OCI-LY3 (cell line): ENCODE measurements around the gene MEP1B.
"Not testable (repeated sequence)": the region's sequence is repeated elsewhere in the genome, so short reads cannot be mapped to it uniquely, and the experiment has no call there.

ENCODE experiments used
- H2AFZ ChIP-seq: fragments of 200-600, 300-600 bp; shearing (Covaris generic); 2 replicates; pipeline ENCODE4 v1.6.0; 2014; ENCODE audit warnings: antibody characterized with exemption, low read depth, low read length
- H3K27ac ChIP-seq: fragments of 200-600, 300-600 bp; sonication (generic); 2 replicates; pipeline ENCODE4 v1.5.1; 2014; ENCODE audit warnings: mild to moderate bottlenecking, low read length, moderate library complexity, mixed read lengths
- H3K27me3 ChIP-seq: fragments of 200-600, 300-600 bp; sonication (generic); 2 replicates; pipeline ENCODE4 v1.6.1; 2014; ENCODE audit warnings: low read depth, low read length, mixed read lengths
- H3K36me3 ChIP-seq: fragments of 200-600, 300-600 bp; sonication (generic); replicated peaks from 2 replicates; pipeline ENCODE3; 2014; ENCODE audit warnings: low read depth, low read length, mixed read lengths
- H3K4me1 ChIP-seq: fragments of 300-600, 200-600 bp; sonication (generic); 2 replicates; pipeline ENCODE4 v1.6.1; 2014; ENCODE audit warnings: low read length, mixed read lengths
- H3K4me2 ChIP-seq: fragments of 200-600, 300-600 bp; sonication (generic); 2 replicates; pipeline ENCODE4 v1.6.1; 2014; ENCODE audit warnings: low read length, mixed read lengths
- H3K4me3 ChIP-seq: fragments of 300-600, 200-600 bp; sonication (generic); 2 replicates; pipeline ENCODE4 v1.5.1; 2014; ENCODE audit warnings: antibody characterized with exemption, mild to moderate bottlenecking, low read length, moderate library complexity
- H3K79me2 ChIP-seq: fragments of 300-600, 200-600 bp; shearing (Covaris generic); 2 replicates; pipeline ENCODE4 v1.6.1; 2014; ENCODE audit warnings: mild to moderate bottlenecking, low read length, mixed read lengths
- H3K9ac ChIP-seq: fragments of 300-600, 200-600 bp; shearing (Covaris generic); 2 replicates; pipeline ENCODE4 v1.6.0; 2014; ENCODE audit warnings: mild to moderate bottlenecking, low read length, moderate library complexity
- H3K9me3 ChIP-seq: fragments of 200-600, 300-600 bp; shearing (Covaris generic); 2 replicates; pipeline ENCODE4 v1.6.1; 2014; ENCODE audit warnings: low read length, mixed read lengths; ENCODE audit not compliant: insufficient read depth
- H4K20me1 ChIP-seq: fragments of 200-600, 300-600 bp; sonication (generic); 2 replicates; pipeline ENCODE4 v1.6.1; 2016; ENCODE audit warnings: low read length, mixed read lengths; ENCODE audit not compliant: insufficient read depth
- CTCF ChIP-seq: fragments of 200-600, 300-600 bp; sonication (generic); IDR thresholded peaks from 2 replicates; pipeline ENCODE4 v1.5.1; 2014; ENCODE audit warnings: antibody characterized with exemption, low read length, low read depth
- EZH2phosphoT487 ChIP-seq: fragments of 200-600 bp; shearing (Covaris generic); IDR thresholded peaks from 2 replicates; pipeline ENCODE4 v1.6.1; 2018; ENCODE audit warnings: antibody characterized with exemption, mixed run types, low read depth

MEP1B gene

GRCh38 chr18:32157580-32157979 is 32.3 kb upstream of the MEP1B start:
- Histone ChIP-seq H3K79me2 (no peaks in the 10 kb centered on the region), H4K20me1 (no peaks in the 10 kb centered on the region), H3K4me1 (peaks cover 15% of the 10 kb centered on the region), H3K27ac (no peak overlapping the region), H3K36me3 (peaks cover 6% of the 10 kb centered on the region), H3K4me3 (peak overlapping the region; percentile 74), H3K9ac (peak overlapping the region; percentile 32; the same call in 1 of the 2 replicates), H3K4me2 (peak overlapping the region; percentile 96), H2AFZ (peak overlapping the region; percentile 83), H3K27me3 (no peaks in the 10 kb centered on the region), H3K9me3 (no peaks in the 10 kb centered on the region)
- TF ChIP-seq EZH2phosphoT487: no peak
- no peak for TF ChIP-seq CTCF

GRCh38 chr18:32158108-32158624 is 31.7 kb upstream of the MEP1B start:
- Histone ChIP-seq H2AFZ (peak overlapping the region; percentile 83), H4K20me1 (no peaks in the 10 kb centered on the region), H3K9me3 (no peaks in the 10 kb centered on the region), H3K4me3 (peak overlapping the region; percentile 74), H3K4me1 (peaks cover 9% of the 10 kb centered on the region), H3K79me2 (no peaks in the 10 kb centered on the region), H3K27me3 (no peaks in the 10 kb centered on the region), H3K4me2 (peak overlapping the region; percentile 96), H3K27ac (no peak overlapping the region), H3K36me3 (peaks cover 6% of the 10 kb centered on the region), H3K9ac (peak overlapping the region; percentile 32; the same call in 1 of the 2 replicates)
- no peak for TF ChIP-seq EZH2phosphoT487
- TF ChIP-seq CTCF: peak; percentile 88

GRCh38 chr18:32158631-32159030 is 31.2 kb upstream of the MEP1B start:
- not testable (repeated sequence) for H3K9me3 ChIP-seq
- H3K4me3 ChIP-seq: peak overlapping the region; percentile 74

GRCh38 chr18:32160547-32160946 is 29.3 kb upstream of the MEP1B start:
- no peaks in the 10 kb centered on the region for H3K27me3 ChIP-seq
- H3K4me2 ChIP-seq: no peak overlapping the region
- H3K4me1 ChIP-seq: peaks cover 5% of the 10 kb centered on the region
- no peaks in the 10 kb centered on the region for H3K9me3 ChIP-seq
- no peaks in the 10 kb centered on the region for H3K79me2 ChIP-seq
- no peaks in the 10 kb centered on the region for H3K36me3 ChIP-seq
- TF ChIP-seq CTCF (no peak), EZH2phosphoT487 (no peak)
- H4K20me1 ChIP-seq: no peaks in the 10 kb centered on the region
- H3K9ac ChIP-seq: no peak overlapping the region
- no peak overlapping the region for H3K27ac ChIP-seq
- no peak overlapping the region for H2AFZ ChIP-seq
- no peak overlapping the region for H3K4me3 ChIP-seq

More at GRCh38 chr18:32158631-32159030, 31.2 kb upstream of the MEP1B start:
- H3K9ac ChIP-seq, H3K27me3 ChIP-seq, H3K4me1 ChIP-seq, H3K79me2 ChIP-seq, H3K27ac ChIP-seq, H3K36me3 ChIP-seq, H2AFZ ChIP-seq, H4K20me1 ChIP-seq: not testable (repeated sequence)
- H3K4me2 ChIP-seq: peak overlapping the region; percentile 96
